Tibial artery (tissue), 4 donors: ENCODE data around the gene MBNL2.

ENCODE experiments used
- DNase-seq, 2 donors: peaks; one replicate each; pipeline ENCODE4 v3.0.0-alpha.2; 2019
- H3K27ac ChIP-seq, 2 donors: fragments of 200-600 bp; sonication (generic) in 1 of 2; 1 replicate in 1 of 2; 2 replicates in 1 of 2; pipeline ENCODE4 v1.5.1; 2018 to 2019; ENCODE audit warnings: mild to moderate bottlenecking in 1 of 2
- H3K27me3 ChIP-seq, 2 donors: fragments of 200-600 bp; sonication (generic) in 1 of 2; one replicate each; pipeline versions ENCODE4 v1.5.1 to v1.6.0; 2016 to 2019
- H3K36me3 ChIP-seq, 3 donors: fragments of 200-600 bp; sonication (generic) in 2 of 3; one replicate each; pipeline ENCODE4 v1.5.1; 2016 to 2019; ENCODE audit warnings: mild to moderate bottlenecking in 2 of 3
- H3K4me1 ChIP-seq, 4 donors: fragments of 200-600 bp; sonication (generic) in 2 of 4; 1 replicate in 3 of 4; 2 replicates in 1 of 4; pipeline ENCODE4 v1.5.1; 2016 to 2019
- H3K4me3 ChIP-seq, 2 donors: fragments of 200-600 bp; sonication (generic) in 1 of 2; 1 replicate in 1 of 2; 2 replicates in 1 of 2; pipeline ENCODE4 v1.5.1; 2018 to 2019; ENCODE audit warnings: mild to moderate bottlenecking in 2 of 2
- H3K9me3 ChIP-seq, 3 donors: fragments of 200-600 bp; sonication (generic) in 1 of 3; one replicate each; pipeline ENCODE4 v1.5.1; 2016 to 2019
- intact Hi-C: fragments of 100-400 bp; cut with DNase I; formaldehyde crosslinking; loops from one replicate; pipeline ENCODE4 v1.15.0; 2023; ENCODE audit warnings: low total_unique reads
- TF ChIP-seq, protein P1 (sequence below), 2 experiments: fragments of 200-600 bp in 1 of 2; fragments of 450-650 bp in 1 of 2; IDR thresholded peaks; one replicate each; pipeline ENCODE4 v1.5.1; 2017 to 2019; ENCODE audit warnings: antibody characterized with exemption in 2 of 2, mild to moderate bottlenecking in 1 of 2, moderate library complexity in 1 of 2

The MBNL2 gene

DNA sequence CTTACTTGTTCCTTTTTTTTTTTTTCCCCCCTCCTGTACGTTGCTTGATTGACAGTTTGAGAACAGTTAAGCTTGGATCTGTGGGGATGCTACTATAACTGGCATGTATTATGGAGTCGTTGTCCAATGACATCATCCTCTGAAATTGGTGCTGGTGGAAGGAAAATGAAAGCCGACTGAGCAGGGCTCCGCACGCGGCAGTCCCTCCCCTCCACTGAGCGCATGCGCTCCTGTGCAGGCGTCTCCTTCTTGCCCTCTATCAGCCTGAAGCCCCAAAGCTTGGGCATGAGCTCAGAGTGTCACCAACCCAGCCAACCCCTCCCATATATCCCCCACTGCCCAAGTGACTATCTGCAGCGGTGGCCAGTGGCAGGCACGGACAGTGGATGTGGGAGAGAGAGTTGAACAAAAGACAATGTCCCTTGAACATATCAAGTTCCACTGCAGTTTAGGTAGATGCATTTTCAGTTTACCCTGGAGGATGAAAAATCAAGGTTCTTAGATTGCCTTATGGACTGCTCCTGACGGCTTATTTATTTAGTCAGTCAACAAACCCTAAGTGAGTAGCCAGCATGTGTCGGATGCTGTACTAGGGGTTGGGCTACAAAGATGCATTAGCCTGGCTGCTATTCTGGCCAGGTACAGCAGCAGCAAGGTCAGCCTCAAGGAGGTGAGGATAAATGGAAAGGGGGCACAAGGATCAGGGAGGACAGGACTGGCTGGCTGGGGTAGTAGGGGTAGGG, 20.8 kb downstream of the MBNL2 start:
- H3K4me3 ChIP-seq: no peak overlapping the region
- no peaks in the 10 kb centered on the region for H3K27me3 ChIP-seq
- intact Hi-C loops: no loop called here
- peak overlapping the region; percentile 62 to 68 for H3K27ac ChIP-seq
- DNase-seq: no peak
- TF ChIP-seq, protein P1, sequence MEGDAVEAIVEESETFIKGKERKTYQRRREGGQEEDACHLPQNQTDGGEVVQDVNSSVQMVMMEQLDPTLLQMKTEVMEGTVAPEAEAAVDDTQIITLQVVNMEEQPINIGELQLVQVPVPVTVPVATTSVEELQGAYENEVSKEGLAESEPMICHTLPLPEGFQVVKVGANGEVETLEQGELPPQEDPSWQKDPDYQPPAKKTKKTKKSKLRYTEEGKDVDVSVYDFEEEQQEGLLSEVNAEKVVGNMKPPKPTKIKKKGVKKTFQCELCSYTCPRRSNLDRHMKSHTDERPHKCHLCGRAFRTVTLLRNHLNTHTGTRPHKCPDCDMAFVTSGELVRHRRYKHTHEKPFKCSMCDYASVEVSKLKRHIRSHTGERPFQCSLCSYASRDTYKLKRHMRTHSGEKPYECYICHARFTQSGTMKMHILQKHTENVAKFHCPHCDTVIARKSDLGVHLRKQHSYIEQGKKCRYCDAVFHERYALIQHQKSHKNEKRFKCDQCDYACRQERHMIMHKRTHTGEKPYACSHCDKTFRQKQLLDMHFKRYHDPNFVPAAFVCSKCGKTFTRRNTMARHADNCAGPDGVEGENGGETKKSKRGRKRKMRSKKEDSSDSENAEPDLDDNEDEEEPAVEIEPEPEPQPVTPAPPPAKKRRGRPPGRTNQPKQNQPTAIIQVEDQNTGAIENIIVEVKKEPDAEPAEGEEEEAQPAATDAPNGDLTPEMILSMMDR (IDR thresholded peaks at IDR 0.05): no peak
- no peaks in the 10 kb centered on the region for H3K36me3 ChIP-seq
- H3K4me1 ChIP-seq: peaks cover 0 to 99% (median 48%) of the 10 kb centered on the region in 4 donors
- no peaks in the 10 kb centered on the region for H3K9me3 ChIP-seq

DNA sequence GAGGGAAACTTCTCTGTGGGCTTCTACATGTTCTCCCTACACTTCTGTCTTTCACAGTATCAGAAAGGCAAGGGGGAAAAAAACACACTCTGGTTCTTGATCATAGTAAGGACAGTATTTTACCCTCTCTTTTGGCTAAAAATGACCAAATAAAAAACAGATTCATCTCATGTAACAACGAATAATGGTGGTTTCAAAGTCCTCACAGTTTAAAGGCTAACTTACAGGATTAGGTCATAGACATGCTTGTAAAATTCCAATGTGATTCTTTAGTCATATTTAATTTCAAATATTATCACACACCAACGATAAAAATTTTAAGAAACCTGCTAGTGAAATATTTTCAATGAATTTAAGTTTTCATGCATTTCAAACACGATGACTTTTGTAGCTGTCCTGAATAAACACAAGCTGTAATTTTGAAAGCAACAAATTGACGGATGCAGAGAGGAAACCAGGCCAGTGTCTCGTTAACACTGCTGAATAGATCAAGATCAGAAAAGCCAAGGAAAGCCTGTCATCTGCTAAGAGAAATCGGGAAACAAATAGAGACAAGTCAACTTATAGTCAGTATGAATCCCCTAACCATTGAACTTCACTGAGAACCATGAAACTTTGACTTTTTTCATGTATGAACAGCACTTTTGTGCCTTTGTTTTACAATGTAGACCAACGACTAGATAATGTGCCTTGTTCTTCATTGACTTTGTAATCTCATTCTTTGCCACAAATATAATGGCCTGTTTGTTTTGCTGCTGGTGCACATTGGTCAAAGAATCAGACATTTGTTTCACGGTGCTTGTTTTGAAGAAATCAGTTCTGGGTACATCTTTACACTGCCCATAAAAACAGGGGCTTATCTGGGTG, 22.0 kb downstream of the MBNL2 start:
- TF ChIP-seq, protein P1 (IDR thresholded peaks at IDR 0.05): no peak
- Histone ChIP-seq H3K27me3 (no peaks in the 10 kb centered on the region), H3K9me3 (no peaks in the 10 kb centered on the region), H3K36me3 (no peaks in the 10 kb centered on the region), H3K27ac (peak overlapping the region; percentile 62 to 68), H3K4me3 (no peak overlapping the region), H3K4me1 (peaks cover 0 to 99% (median 43%) of the 10 kb centered on the region in 4 donors)
- intact Hi-C loops: no loop called here
- no peak for DNase-seq

DNA sequence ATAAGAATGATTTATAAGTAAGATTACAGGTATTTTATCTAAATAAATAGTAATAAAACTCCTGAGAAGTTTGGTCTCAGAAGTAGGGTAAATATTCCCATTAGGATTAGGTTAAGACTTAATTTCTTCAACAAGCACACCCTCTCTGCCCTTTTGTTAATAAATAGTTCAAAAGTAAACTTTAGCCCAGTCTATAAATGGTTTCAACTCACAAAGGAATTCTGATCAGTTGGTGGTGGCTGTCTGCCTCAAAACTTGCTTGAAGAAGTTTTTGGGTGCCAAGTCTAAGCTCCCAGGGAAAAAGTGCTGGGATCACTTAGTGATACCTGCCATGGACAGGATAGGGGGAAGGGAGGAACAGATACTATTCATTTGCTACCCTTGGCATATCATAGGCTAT, 22.9 kb downstream of the MBNL2 start:
- Histone ChIP-seq H3K36me3 (no peaks in the 10 kb centered on the region), H3K27me3 (no peaks in the 10 kb centered on the region), H3K27ac (peak overlapping the region; percentile 62 to 68), H3K4me1 (peaks cover 0 to 99% (median 37%) of the 10 kb centered on the region in 4 donors), H3K4me3 (no peak overlapping the region), H3K9me3 (no peaks in the 10 kb centered on the region)
- no peak for DNase-seq
- TF ChIP-seq, protein P1 (IDR thresholded peaks at IDR 0.05): no peak
- intact Hi-C loops: no loop called here

DNA sequence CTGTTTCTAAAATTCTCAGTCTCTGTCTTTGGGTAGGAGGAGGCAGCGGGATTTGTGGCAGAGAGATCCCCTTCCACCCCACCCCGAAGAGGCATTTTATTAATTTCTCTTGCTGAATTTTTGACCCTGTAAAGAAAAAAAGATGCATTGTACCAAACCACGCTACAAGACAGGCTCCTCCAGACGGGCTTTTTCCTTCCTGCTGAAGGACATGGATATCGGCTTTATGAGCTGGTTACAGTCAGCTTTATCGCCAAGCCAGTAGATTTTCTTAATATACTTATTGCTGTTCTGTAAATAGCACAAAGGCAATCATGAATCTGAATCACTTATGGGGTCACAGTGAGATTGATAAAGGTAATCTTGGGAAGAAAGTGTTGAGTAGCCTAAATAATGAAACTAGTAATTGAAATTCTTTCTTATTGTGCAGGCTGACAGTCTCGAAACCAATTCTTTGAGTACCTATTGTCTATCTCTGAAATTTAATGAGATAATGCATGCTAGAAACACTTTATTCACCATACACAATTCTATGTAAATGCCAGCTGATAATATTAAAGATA, 24.5 kb downstream of the MBNL2 start:
- Histone ChIP-seq H3K9me3 (no peaks in the 10 kb centered on the region), H3K36me3 (no peaks in the 10 kb centered on the region), H3K4me3 (peak overlapping the region; percentile 11 to 27), H3K4me1 (peaks cover 0 to 98% (median 39%) of the 10 kb centered on the region in 4 donors), H3K27ac (peak overlapping the region; percentile 62 to 68), H3K27me3 (no peaks in the 10 kb centered on the region)
- TF ChIP-seq, protein P1 (IDR thresholded peaks at IDR 0.05): no peak
- DNase-seq: no peak
- intact Hi-C loops: no loop called here

DNA sequence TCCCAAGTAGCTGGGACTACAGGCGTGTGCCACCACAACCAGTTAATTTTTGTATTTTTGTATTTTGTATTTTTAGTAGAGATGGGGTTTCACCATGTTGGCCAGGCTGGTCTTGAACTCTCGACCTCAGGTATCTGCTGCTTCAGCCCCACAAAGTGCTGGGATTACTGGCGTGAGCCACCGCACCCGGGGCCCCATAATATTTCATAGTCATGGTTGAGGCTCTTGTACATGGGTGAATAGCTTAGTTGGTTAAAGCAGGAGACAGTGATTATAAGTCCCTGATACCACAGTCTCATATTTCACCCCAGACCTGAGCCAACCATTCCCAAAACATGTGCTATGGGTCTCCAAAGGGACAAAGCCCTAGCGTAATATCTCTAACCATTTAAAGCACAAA, 26.1 kb downstream of the MBNL2 start:
- DNase-seq: no peak
- Histone ChIP-seq H3K4me3 (no peak overlapping the region), H3K36me3 (no peaks in the 10 kb centered on the region), H3K27ac (peak overlapping the region; percentile 62 to 68), H3K27me3 (no peaks in the 10 kb centered on the region), H3K4me1 (peaks cover 0 to 94% (median 31%) of the 10 kb centered on the region in 4 donors), H3K9me3 (no peaks in the 10 kb centered on the region)
- TF ChIP-seq, protein P1 (IDR thresholded peaks at IDR 0.05): no peak
- intact Hi-C loops: no loop called here
